HepG2 (cell line): Measurements from ENCODE around the gene TFF2. TPM values are rescaled to one million over a fixed set of nuclear protein-coding genes. Genes with fewer than 3 reads are reported as not detected.

Experiments used
- ATAC-seq: fragments of 200-7000 bp; cut with Tn5 transposase; 3 replicates; pipeline ENCODE4 v1.9.1; 2020; ENCODE audit warnings: mild to moderate bottlenecking, moderate library complexity
- BruUV-seq: library from RNA; stranded (reverse); fragments of 400-500 nt; replicated peaks from 2 replicates; lab custom pipeline; 2021; lab: Mats Ljungman, UMichigan
- CTCF ChIA-PET: fragments of 300-600 bp; formaldehyde crosslinking; extraction: SDS; loops from one replicate; lab custom pipeline; 2021; ENCODE audit warnings: low total read pairs, inconsistent platforms, low intra/inter-chr PET ratio; lab: Yijun Ruan, JAX
- POLR2A ChIA-PET: fragments of 350-600 bp; sonication (Branson Sonifier 250); formaldehyde crosslinking; loops from one replicate; lab custom pipeline; 2020; ENCODE audit warnings: antibody characterized with exemption, inconsistent platforms; lab: Yijun Ruan, JAX
- DNase-seq: peaks from one replicate; pipeline ENCODE4 v3.0.0-alpha.2; 2015; ENCODE audit warnings: low spot score
- FAIRE-seq: peaks from 3 replicates; lab custom pipeline; 2011; peaks lifted over from hg19 to GRCh38; lab: Jason Lieb, UNC
- H2AFZ ChIP-seq: one replicate; pipeline ENCODE4 v1.6.1; 2011; ENCODE audit warnings: low read length, inconsistent platforms
- H3K27ac ChIP-seq: fragments of 300-600 bp; 3 replicates; pipeline ENCODE4 v1.8.0; 2011; ENCODE audit warnings: mixed run types, mild to moderate bottlenecking, mixed read lengths, low read length, inconsistent platforms; ENCODE audit not compliant: insufficient read depth; ENCODE audit errors: extremely low read length
- H3K27me3 ChIP-seq, 2 experiments: fragments of 200-600 bp in 1 of 2; 2 replicates in 1 of 2; 3 replicates in 1 of 2; pipeline versions ENCODE4 v1.6.0 to v1.8.0; 2011; ENCODE audit warnings: low read length in 2 of 2, mild to moderate bottlenecking in 2 of 2, moderate library complexity in 2 of 2, inconsistent platforms in 1 of 2; ENCODE audit not compliant: insufficient read depth in 2 of 2, control insufficient read depth in 1 of 2
- H3K36me3 ChIP-seq, 2 experiments: fragments of 200-600 bp in 1 of 2; replicated peaks in 1 of 2; 2 replicates in 1 of 2; 3 replicates in 1 of 2; pipeline versions ENCODE4 v1.5.1 to v1.8.0; 2011; ENCODE audit warnings: low read length in 2 of 2, inconsistent platforms in 1 of 2; ENCODE audit not compliant: insufficient read depth in 2 of 2, control insufficient read depth in 1 of 2
- H3K4me1 ChIP-seq: 2 replicates; pipeline ENCODE4 v1.5.1; 2012; ENCODE audit warnings: low read length, inconsistent platforms; ENCODE audit not compliant: insufficient read depth
- H3K4me2 ChIP-seq: 2 replicates; pipeline ENCODE4 v1.6.0; 2011; ENCODE audit warnings: low read depth, low read length, inconsistent platforms
- H3K4me3 ChIP-seq, 3 experiments: fragments of 200-600 bp in 1 of 3; sonication (generic), shearing (Covaris generic) in 1 of 3; replicated peaks in 1 of 3; 2 replicates each; pipeline ENCODE4 v1.5.1; 2011 to 2016; ENCODE audit warnings: low read length in 3 of 3, inconsistent platforms in 2 of 3, low read depth in 2 of 3, mild to moderate bottlenecking in 2 of 3, control low read depth in 1 of 3, mixed read lengths in 1 of 3; ENCODE audit not compliant: insufficient read depth in 1 of 3
- H3K79me2 ChIP-seq: one replicate; pipeline ENCODE4 v1.6.1; 2011; ENCODE audit warnings: low read length, inconsistent platforms; ENCODE audit not compliant: insufficient read depth
- H3K9ac ChIP-seq: 2 replicates; pipeline ENCODE4 v1.6.0; 2011; ENCODE audit warnings: mild to moderate bottlenecking, low read depth, low read length, inconsistent platforms; ENCODE audit not compliant: insufficient read depth
- H3K9me3 ChIP-seq: 2 replicates; pipeline ENCODE4 v1.5.1; 2012; ENCODE audit warnings: mild to moderate bottlenecking, low read length
- H4K20me1 ChIP-seq: 2 replicates; pipeline ENCODE4 v1.6.0; 2011; ENCODE audit warnings: inconsistent platforms, mild to moderate bottlenecking, low read length, moderate library complexity; ENCODE audit not compliant: insufficient read depth
- ARNTL ChIP-seq: sonication (generic); formaldehyde crosslinking; IDR thresholded peaks from 2 replicates; pipeline ENCODE4 v1.4.0; 2020; ENCODE audit warnings: mild to moderate bottlenecking, missing genetic modification reagents
- HNRNPLL ChIP-seq: fragments of 200-400 bp; formaldehyde crosslinking; IDR thresholded peaks from 2 replicates; pipeline ENCODE4 v1.6.1; 2017; ENCODE audit warnings: mild to moderate bottlenecking, low read depth, low read length; ENCODE audit not compliant: poor library complexity, severe bottlenecking
- JUNB ChIP-seq: sonication (generic); formaldehyde crosslinking; IDR thresholded peaks from 2 replicates; pipeline ENCODE4 v1.8.0; 2022; ENCODE audit warnings: missing genetic modification reagents, mild to moderate bottlenecking, borderline replicate concordance
- PTBP1 ChIP-seq: fragments of 200-400 bp; formaldehyde crosslinking; IDR thresholded peaks from 2 replicates; pipeline ENCODE4 v1.6.1; 2018; ENCODE audit warnings: low read length, low read depth; ENCODE audit not compliant: poor library complexity, severe bottlenecking
- REL ChIP-seq: sonication (generic); formaldehyde crosslinking; conservative IDR thresholded peaks from 2 replicates; pipeline ENCODE4 v1.8.0; 2022; ENCODE audit warnings: mild to moderate bottlenecking, missing genetic modification reagents, moderate library complexity
- STAG1 ChIP-seq: sonication (generic); formaldehyde crosslinking; IDR thresholded peaks from 2 replicates; pipeline ENCODE4 v1.4.0; 2020; ENCODE audit warnings: missing genetic modification reagents
- ZBTB7B ChIP-seq: sonication (generic); formaldehyde crosslinking; IDR thresholded peaks from 2 replicates; pipeline ENCODE4 v1.4.0; 2020; ENCODE audit warnings: missing genetic modification reagents
- ZMYM3 ChIP-seq: sonication (generic); formaldehyde crosslinking; IDR thresholded peaks from 2 replicates; pipeline ENCODE4 v1.5.1; 2020; ENCODE audit warnings: mild to moderate bottlenecking, missing genetic modification reagents
- ZNF558 ChIP-seq: sonication (generic); formaldehyde crosslinking; IDR thresholded peaks from 2 replicates; pipeline ENCODE4 v1.9.0; 2022; ENCODE audit warnings: mild to moderate bottlenecking, missing genetic modification reagents, borderline replicate concordance
- WGBS: methylation state at CpG from one replicate; pipeline ENCODE4 v1.1.6; 2017; ENCODE audit warnings: low lambda C conversion rate; 5-methylcytosine and 5-hydroxymethylcytosine counted together
- in situ Hi-C: cut with HindIII; loops from 2 replicates; pipeline ENCODE4 v1.10.0; 2017; ENCODE audit warnings: low pct_unique_long_range_greater_than_20kb; ENCODE audit not compliant: extremely low pct_ligation_motif_present
- intact Hi-C: fragments of 100-400 bp; cut with micrococcal nuclease; formaldehyde crosslinking; loops from one replicate; pipeline ENCODE4 v1.10.0; 2022; ENCODE audit not compliant: unreplicated experiment
- polyA plus RNA-seq, 8 experiments: library from polyadenylated mRNA; depleted of rRNA in 3 of 8; stranded (reverse) in 7 of 8; unstranded in 1 of 8; fragments of >200 nt; fragmentation: Illumina TruSeq in 4 of 8; extraction: Trizol in 4 of 8; gene quantifications; 2 replicates each; pipeline versions ENCODE4 v1.2.1 to v1.2.3, GENCODE V29; 2011 to 2016; ENCODE audit warnings: low read depth in 4 of 8, missing spikeins in 1 of 8, mixed read lengths in 1 of 8; ENCODE audit not compliant: insufficient read depth in 1 of 8
- total RNA-seq, 5 experiments: library from RNA; depleted of rRNA; stranded (reverse); fragments of >200 nt; fragmentation: Illumina TruSeq; extraction: Trizol; gene quantifications; 2 replicates each; pipeline ENCODE4 v1.2.3, GENCODE V29; 2016; ENCODE audit warnings: low read depth in 1 of 5
- TF ChIP-seq, protein P1 (sequence below): sonication (generic); formaldehyde crosslinking; IDR thresholded peaks from 2 replicates; pipeline ENCODE4 v1.5.1; 2020; ENCODE audit warnings: mild to moderate bottlenecking, moderate library complexity, missing genetic modification reagents
- TF ChIP-seq, protein P2 (sequence below): sonication (generic); formaldehyde crosslinking; IDR thresholded peaks from 2 replicates; pipeline ENCODE4 v1.4.0; 2020; ENCODE audit warnings: missing genetic modification reagents
- TF ChIP-seq, protein P3 (sequence below): sonication (generic); formaldehyde crosslinking; IDR thresholded peaks from 2 replicates; pipeline ENCODE4 v1.5.1; 2020; ENCODE audit warnings: missing genetic modification reagents, mild to moderate bottlenecking, borderline replicate concordance

Gene TFF2
- total and polyA plus RNA-seq, 2 of the 13 experiments (the other 11 are each of a cell fraction or from before 2014, with no cell fraction given), result 1.5 TPM; not detected in 1

DNA sequence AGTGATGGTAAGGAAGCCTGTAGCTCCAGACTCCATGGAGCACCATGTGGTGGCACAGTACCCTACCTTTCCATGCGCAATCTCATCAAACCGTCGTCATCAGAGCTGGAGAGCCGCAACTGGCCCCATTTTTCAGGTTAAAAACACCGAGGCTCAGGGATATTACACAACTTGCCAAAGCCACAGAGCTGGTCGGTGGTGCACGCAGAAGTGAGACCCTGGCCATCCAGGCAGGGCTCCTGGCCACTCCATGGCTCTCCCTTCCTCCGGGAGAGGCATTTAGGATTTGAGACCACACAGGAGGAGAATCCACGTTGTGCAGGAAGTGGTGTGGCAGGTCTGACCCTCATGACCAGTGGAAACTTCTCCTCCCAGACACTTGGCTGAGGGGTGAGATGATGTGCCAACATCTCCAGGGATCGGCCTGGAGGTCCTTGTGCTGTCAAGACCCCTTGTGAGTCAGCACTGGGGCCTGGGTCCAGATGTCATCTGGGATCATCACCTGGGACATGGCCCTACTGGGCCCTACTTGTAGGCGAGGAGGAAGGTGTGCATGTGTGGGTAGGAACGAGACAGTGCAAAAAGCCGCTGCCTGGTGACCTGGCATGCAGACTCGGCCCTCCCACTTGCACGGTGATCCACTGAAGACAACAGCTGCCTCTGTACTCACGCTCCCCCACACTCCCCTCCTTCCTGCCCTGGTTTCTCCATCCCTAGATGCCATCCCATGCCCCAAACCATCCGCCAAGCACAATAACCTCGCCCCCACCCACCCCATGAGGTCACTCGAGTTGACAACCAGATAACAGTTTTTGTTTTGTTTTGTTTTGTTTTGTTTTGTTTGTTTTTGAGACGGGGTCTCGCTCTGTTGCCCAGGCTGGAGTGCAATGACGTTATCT is 46.0 kb downstream of the TFF2 start:
- FAIRE-seq, result no peak
- Histone ChIP-seq H3K9me3 (no peaks in the 10 kb centered on the region), H3K36me3 (no peaks in the 10 kb centered on the region), H3K79me2 (no peaks in the 10 kb centered on the region), H2AFZ (no peak overlapping the region), H3K4me1 (no peaks in the 10 kb centered on the region), H3K27ac (no peak overlapping the region), H3K4me2 (no peak overlapping the region), H4K20me1 (no peaks in the 10 kb centered on the region), H3K4me3 (no peak overlapping the region), H3K27me3 (peaks cover 3 to 32% of the 10 kb centered on the region in 2 experiments; a peak in 3 of 5 replicates), H3K9ac (no peak overlapping the region)
- 32% methylated on average over 19 of the region's 22 CpGs for WGBS
- ATAC-seq, result no peak
- ChIA-PET CTCF (no interaction called here), POLR2A (no interaction called here)
- in situ Hi-C loops, result loop anchor here (5.0 kb wide), 1 partner anchor 142 kb away; no protein-coding TSS in a partner anchor
- intact Hi-C loops, result no loop called here
- no peak for DNase-seq
- BruUV-seq, result no TSS peak
- TF ChIP-seq ZBTB7B (CRISPR knock-in tag) (no peak), ARNTL (CRISPR knock-in tag) (no peak), ZMYM3 (no peak), STAG1 (CRISPR knock-in tag) (no peak), PTBP1 (no peak), ZNF558 (CRISPR knock-in tag) (no peak), JUNB (CRISPR knock-in tag) (no peak), REL (no peak), HNRNPLL (no peak)
- TF ChIP-seq, protein P1, sequence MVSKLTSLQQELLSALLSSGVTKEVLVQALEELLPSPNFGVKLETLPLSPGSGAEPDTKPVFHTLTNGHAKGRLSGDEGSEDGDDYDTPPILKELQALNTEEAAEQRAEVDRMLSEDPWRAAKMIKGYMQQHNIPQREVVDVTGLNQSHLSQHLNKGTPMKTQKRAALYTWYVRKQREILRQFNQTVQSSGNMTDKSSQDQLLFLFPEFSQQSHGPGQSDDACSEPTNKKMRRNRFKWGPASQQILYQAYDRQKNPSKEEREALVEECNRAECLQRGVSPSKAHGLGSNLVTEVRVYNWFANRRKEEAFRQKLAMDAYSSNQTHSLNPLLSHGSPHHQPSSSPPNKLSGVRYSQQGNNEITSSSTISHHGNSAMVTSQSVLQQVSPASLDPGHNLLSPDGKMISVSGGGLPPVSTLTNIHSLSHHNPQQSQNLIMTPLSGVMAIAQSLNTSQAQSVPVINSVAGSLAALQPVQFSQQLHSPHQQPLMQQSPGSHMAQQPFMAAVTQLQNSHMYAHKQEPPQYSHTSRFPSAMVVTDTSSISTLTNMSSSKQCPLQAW (CRISPR knock-in tag), result no peak
- TF ChIP-seq, protein P2, sequence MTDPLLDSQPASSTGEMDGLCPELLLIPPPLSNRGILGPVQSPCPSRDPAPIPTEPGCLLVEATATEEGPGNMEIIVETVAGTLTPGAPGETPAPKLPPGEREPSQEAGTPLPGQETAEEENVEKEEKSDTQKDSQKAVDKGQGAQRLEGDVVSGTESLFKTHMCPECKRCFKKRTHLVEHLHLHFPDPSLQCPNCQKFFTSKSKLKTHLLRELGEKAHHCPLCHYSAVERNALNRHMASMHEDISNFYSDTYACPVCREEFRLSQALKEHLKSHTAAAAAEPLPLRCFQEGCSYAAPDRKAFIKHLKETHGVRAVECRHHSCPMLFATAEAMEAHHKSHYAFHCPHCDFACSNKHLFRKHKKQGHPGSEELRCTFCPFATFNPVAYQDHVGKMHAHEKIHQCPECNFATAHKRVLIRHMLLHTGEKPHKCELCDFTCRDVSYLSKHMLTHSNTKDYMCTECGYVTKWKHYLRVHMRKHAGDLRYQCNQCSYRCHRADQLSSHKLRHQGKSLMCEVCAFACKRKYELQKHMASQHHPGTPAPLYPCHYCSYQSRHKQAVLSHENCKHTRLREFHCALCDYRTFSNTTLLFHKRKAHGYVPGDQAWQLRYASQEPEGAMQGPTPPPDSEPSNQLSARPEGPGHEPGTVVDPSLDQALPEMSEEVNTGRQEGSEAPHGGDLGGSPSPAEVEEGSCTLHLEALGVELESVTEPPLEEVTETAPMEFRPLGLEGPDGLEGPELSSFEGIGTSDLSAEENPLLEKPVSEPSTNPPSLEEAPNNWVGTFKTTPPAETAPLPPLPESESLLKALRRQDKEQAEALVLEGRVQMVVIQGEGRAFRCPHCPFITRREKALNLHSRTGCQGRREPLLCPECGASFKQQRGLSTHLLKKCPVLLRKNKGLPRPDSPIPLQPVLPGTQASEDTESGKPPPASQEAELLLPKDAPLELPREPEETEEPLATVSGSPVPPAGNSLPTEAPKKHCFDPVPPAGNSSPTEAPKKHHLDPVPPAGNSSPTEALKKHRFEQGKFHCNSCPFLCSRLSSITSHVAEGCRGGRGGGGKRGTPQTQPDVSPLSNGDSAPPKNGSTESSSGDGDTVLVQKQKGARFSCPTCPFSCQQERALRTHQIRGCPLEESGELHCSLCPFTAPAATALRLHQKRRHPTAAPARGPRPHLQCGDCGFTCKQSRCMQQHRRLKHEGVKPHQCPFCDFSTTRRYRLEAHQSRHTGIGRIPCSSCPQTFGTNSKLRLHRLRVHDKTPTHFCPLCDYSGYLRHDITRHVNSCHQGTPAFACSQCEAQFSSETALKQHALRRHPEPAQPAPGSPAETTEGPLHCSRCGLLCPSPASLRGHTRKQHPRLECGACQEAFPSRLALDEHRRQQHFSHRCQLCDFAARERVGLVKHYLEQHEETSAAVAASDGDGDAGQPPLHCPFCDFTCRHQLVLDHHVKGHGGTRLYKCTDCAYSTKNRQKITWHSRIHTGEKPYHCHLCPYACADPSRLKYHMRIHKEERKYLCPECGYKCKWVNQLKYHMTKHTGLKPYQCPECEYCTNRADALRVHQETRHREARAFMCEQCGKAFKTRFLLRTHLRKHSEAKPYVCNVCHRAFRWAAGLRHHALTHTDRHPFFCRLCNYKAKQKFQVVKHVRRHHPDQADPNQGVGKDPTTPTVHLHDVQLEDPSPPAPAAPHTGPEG (CRISPR knock-in tag), result no peak
- TF ChIP-seq, protein P3, sequence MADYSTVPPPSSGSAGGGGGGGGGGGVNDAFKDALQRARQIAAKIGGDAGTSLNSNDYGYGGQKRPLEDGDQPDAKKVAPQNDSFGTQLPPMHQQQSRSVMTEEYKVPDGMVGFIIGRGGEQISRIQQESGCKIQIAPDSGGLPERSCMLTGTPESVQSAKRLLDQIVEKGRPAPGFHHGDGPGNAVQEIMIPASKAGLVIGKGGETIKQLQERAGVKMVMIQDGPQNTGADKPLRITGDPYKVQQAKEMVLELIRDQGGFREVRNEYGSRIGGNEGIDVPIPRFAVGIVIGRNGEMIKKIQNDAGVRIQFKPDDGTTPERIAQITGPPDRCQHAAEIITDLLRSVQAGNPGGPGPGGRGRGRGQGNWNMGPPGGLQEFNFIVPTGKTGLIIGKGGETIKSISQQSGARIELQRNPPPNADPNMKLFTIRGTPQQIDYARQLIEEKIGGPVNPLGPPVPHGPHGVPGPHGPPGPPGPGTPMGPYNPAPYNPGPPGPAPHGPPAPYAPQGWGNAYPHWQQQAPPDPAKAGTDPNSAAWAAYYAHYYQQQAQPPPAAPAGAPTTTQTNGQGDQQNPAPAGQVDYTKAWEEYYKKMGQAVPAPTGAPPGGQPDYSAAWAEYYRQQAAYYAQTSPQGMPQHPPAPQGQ (CRISPR knock-in tag), result no peak
